Natural killer cell treated with Interleukin-12 subunit alpha and Interleukin-12 subunit beta and Interleukin-15 and Interleukin-18, amount 100 ng/mL, for 72 hours (primary cell): ENCODE data around the gene LNX2. TPM values are rescaled to one million over a fixed set of nuclear protein-coding genes. Genes with fewer than 3 reads are reported as not detected.
A peak's percentile ranks its signal among the peaks of the same experiment; 100 is the strongest.

Experiments
- ATAC-seq, 2 donors: fragments of 150-1000 bp; cut with Tn5 transposase in 1 of 2; sonication (Bioruptor Pico), chemical (Tn5 transposase) in 1 of 2; 2 replicates each; pipeline ENCODE4 v1.10.0; 2021
- DNase-seq: peaks from one replicate; pipeline ENCODE4 v3.0.0; 2022; ENCODE audit warnings: low spot score
- H3K27ac Mint-ChIP-seq, 2 donors: 1 replicate in 1 of 2; 2 replicates in 1 of 2; pipeline ENCODE4 v1.8.0; 2022; ENCODE audit warnings: mixed read lengths in 2 of 2, mild to moderate bottlenecking in 1 of 2, moderate library complexity in 1 of 2
- H3K27me3 Mint-ChIP-seq, 2 donors: 1 replicate in 1 of 2; 2 replicates in 1 of 2; pipeline ENCODE4 v1.8.0; 2022; ENCODE audit warnings: mixed read lengths in 2 of 2
- H3K36me3 Mint-ChIP-seq: one replicate; pipeline ENCODE4 v1.8.0; 2022; ENCODE audit warnings: mixed read lengths
- H3K4me1 Mint-ChIP-seq, 2 donors: 1 replicate in 1 of 2; 2 replicates in 1 of 2; pipeline ENCODE4 v1.8.0; 2022; ENCODE audit warnings: low read depth in 2 of 2, mixed read lengths in 2 of 2, mild to moderate bottlenecking in 1 of 2
- H3K4me3 Mint-ChIP-seq: one replicate; pipeline ENCODE4 v1.8.0; 2022; ENCODE audit warnings: mixed read lengths
- H3K9me3 Mint-ChIP-seq: 2 replicates; pipeline ENCODE4 v1.8.0; 2022; ENCODE audit warnings: mixed read lengths
- total RNA-seq, 2 donors: library from RNA; stranded (reverse); gene quantifications; one replicate each; pipeline ENCODE4 v1.2.3, GENCODE V29; 2022

LNX2 gene
- total RNA-seq, result 1 to 10 TPM; 4.1 to 4.2 TPM

- Mint-ChIP-seq H3K27ac (peak within 1 kb of the TSS; percentile 73 to 87), H3K4me3 (peak within 1 kb of the TSS; percentile 94), H3K4me1 (peaks cover 37 to 50% of the 10 kb centered on the region in 2 donors), H3K27me3 (no peaks in the 10 kb centered on the region), H3K36me3 (peaks cover 19% of the 10 kb centered on the region), H3K9me3 (no peaks in the 10 kb centered on the region)
- DNase-seq, result peak; percentile 98
- ATAC-seq, result peak; percentile 97 to 98
These were observed at the start of gene LNX2 for GRCh38 chr13:27620377-27621115. LNX2 (minus strand) TSS chr13:27620529; CDS start chr13:27581703, 38,826 bp downstream.

- no peak overlapping the region for H3K4me3 Mint-ChIP-seq
- no peaks in the 10 kb centered on the region for H3K27me3 Mint-ChIP-seq
- peaks cover 0 to 4% of the 10 kb centered on the region in 2 donors for H3K4me1 Mint-ChIP-seq
These were observed 47.6 kb upstream of the LNX2 start for GRCh38 chr13:27667946-27668345.

GRCh38 chr13:27666951-27667350 lies 46.6 kb upstream of the LNX2 start:
- ATAC-seq (no peak), DNase-seq (no peak)
- peaks cover 0 to 4% of the 10 kb centered on the region in 2 donors for H3K4me1 Mint-ChIP-seq
- no peak overlapping the region for H3K4me3 Mint-ChIP-seq
- no peaks in the 10 kb centered on the region for H3K27me3 Mint-ChIP-seq
- H3K9me3 Mint-ChIP-seq, result no peaks in the 10 kb centered on the region
- no peaks in the 10 kb centered on the region for H3K36me3 Mint-ChIP-seq
- H3K27ac Mint-ChIP-seq, result no peak overlapping the region

More at GRCh38 chr13:27667946-27668345, 47.6 kb upstream of the LNX2 start:
- DNase-seq, result no peak
- Mint-ChIP-seq H3K36me3 (no peaks in the 10 kb centered on the region), H3K27ac (no peak overlapping the region), H3K9me3 (no peaks in the 10 kb centered on the region)
- no peak for ATAC-seq

GRCh38 chr13:27665761-27666160 lies 45.4 kb upstream of the LNX2 start:
- DNase-seq (no peak), ATAC-seq (no peak)
- H3K4me1 Mint-ChIP-seq, result peaks cover 1 to 9% of the 10 kb centered on the region in 2 donors
- no peaks in the 10 kb centered on the region for H3K36me3 Mint-ChIP-seq
- H3K9me3 Mint-ChIP-seq, result no peaks in the 10 kb centered on the region
- no peaks in the 10 kb centered on the region for H3K27me3 Mint-ChIP-seq
- H3K4me3 Mint-ChIP-seq, result no peak overlapping the region
- no peak overlapping the region for H3K27ac Mint-ChIP-seq

- no peaks in the 10 kb centered on the region for H3K27me3 Mint-ChIP-seq
- no peaks in the 10 kb centered on the region for H3K36me3 Mint-ChIP-seq
- no peak for DNase-seq
- no peak overlapping the region for H3K4me3 Mint-ChIP-seq
- no peaks in the 10 kb centered on the region for H3K9me3 Mint-ChIP-seq
- ATAC-seq, result no peak
- H3K27ac Mint-ChIP-seq, result no peak overlapping the region
- H3K4me1 Mint-ChIP-seq, result peaks cover 6 to 13% of the 10 kb centered on the region in 2 donors
These were observed 45.0 kb upstream of the LNX2 start for GRCh38 chr13:27665333-27665732.

- ATAC-seq (no peak), DNase-seq (no peak)
- Mint-ChIP-seq H3K36me3 (no peaks in the 10 kb centered on the region), H3K27me3 (no peaks in the 10 kb centered on the region), H3K4me1 (peaks cover 6 to 14% of the 10 kb centered on the region in 2 donors), H3K27ac (no peak overlapping the region), H3K9me3 (no peaks in the 10 kb centered on the region), H3K4me3 (no peak overlapping the region)
These were observed 43.6 kb upstream of the LNX2 start for GRCh38 chr13:27663947-27664346.

GRCh38 chr13:27662738-27663470 lies 42.6 kb upstream of the LNX2 start:
- ATAC-seq, result no peak
- Mint-ChIP-seq H3K36me3 (no peaks in the 10 kb centered on the region), H3K9me3 (no peaks in the 10 kb centered on the region), H3K27me3 (no peaks in the 10 kb centered on the region), H3K4me3 (no peak overlapping the region), H3K4me1 (peaks cover 6 to 14% of the 10 kb centered on the region in 2 donors), H3K27ac (no peak overlapping the region)
- DNase-seq, result no peak

GRCh38 chr13:27661017-27661416 lies 40.7 kb upstream of the LNX2 start:
- no peak for DNase-seq
- H3K4me1 Mint-ChIP-seq, result peaks cover 6 to 14% of the 10 kb centered on the region in 2 donors

GRCh38 chr13:27660511-27660910 lies 40.2 kb upstream of the LNX2 start:
- no peaks in the 10 kb centered on the region for H3K36me3 Mint-ChIP-seq

More at GRCh38 chr13:27661017-27661416, 40.7 kb upstream of the LNX2 start:
- H3K36me3 Mint-ChIP-seq, result no peaks in the 10 kb centered on the region
- no peak overlapping the region for H3K27ac Mint-ChIP-seq
- H3K4me3 Mint-ChIP-seq, result no peak overlapping the region
- ATAC-seq, result no peak
- no peaks in the 10 kb centered on the region for H3K9me3 Mint-ChIP-seq
- H3K27me3 Mint-ChIP-seq, result no peaks in the 10 kb centered on the region

GRCh38 chr13:27659145-27659865 lies 39.0 kb upstream of the LNX2 start:
- DNase-seq (no peak), ATAC-seq (no peak)
- H3K27me3 Mint-ChIP-seq, result no peaks in the 10 kb centered on the region
- no peaks in the 10 kb centered on the region for H3K9me3 Mint-ChIP-seq
- H3K4me3 Mint-ChIP-seq, result no peak overlapping the region
- no peak overlapping the region for H3K27ac Mint-ChIP-seq
- no peaks in the 10 kb centered on the region for H3K36me3 Mint-ChIP-seq
- H3K4me1 Mint-ChIP-seq, result peaks cover 6 to 16% of the 10 kb centered on the region in 2 donors

More at GRCh38 chr13:27660511-27660910, 40.2 kb upstream of the LNX2 start:
- Mint-ChIP-seq H3K9me3 (no peaks in the 10 kb centered on the region), H3K4me1 (peaks cover 6 to 17% of the 10 kb centered on the region in 2 donors), H3K27ac (no peak overlapping the region), H3K4me3 (no peak overlapping the region), H3K27me3 (no peaks in the 10 kb centered on the region)
- DNase-seq, result no peak
- no peak for ATAC-seq

GRCh38 chr13:27658546-27658945 lies 38.2 kb upstream of the LNX2 start:
- no peak for ATAC-seq

GRCh38 chr13:27657724-27658123 lies 37.4 kb upstream of the LNX2 start:
- Mint-ChIP-seq H3K4me1 (peaks cover 6 to 14% of the 10 kb centered on the region in 2 donors), H3K9me3 (no peaks in the 10 kb centered on the region), H3K27me3 (no peaks in the 10 kb centered on the region), H3K36me3 (no peaks in the 10 kb centered on the region), H3K27ac (no peak overlapping the region), H3K4me3 (no peak overlapping the region)
- ATAC-seq (no peak), DNase-seq (no peak)

More at GRCh38 chr13:27658546-27658945, 38.2 kb upstream of the LNX2 start:
- DNase-seq, result no peak
- Mint-ChIP-seq H3K27me3 (no peaks in the 10 kb centered on the region), H3K27ac (no peak overlapping the region), H3K4me3 (no peak overlapping the region), H3K9me3 (no peaks in the 10 kb centered on the region), H3K36me3 (no peaks in the 10 kb centered on the region), H3K4me1 (peaks cover 6 to 14% of the 10 kb centered on the region in 2 donors)

- no peak overlapping the region for H3K27ac Mint-ChIP-seq
- peaks cover 3% of the 10 kb centered on the region for H3K9me3 Mint-ChIP-seq
- ATAC-seq (no peak), DNase-seq (no peak)
- peaks cover 15% of the 10 kb centered on the region for H3K36me3 Mint-ChIP-seq
- H3K4me3 Mint-ChIP-seq, result no peak overlapping the region
- H3K27me3 Mint-ChIP-seq, result no peaks in the 10 kb centered on the region
- H3K4me1 Mint-ChIP-seq, result peaks cover 0 to 5% of the 10 kb centered on the region in 2 donors
These were observed 34.5 kb upstream of the LNX2 start for GRCh38 chr13:27654816-27655215.
